ENCODE data around the gene SEMA4G. TPM values are rescaled to one million over a fixed set of nuclear protein-coding genes. Genes with fewer than 3 reads are reported as not detected.

The SEMA4G gene, protein sequence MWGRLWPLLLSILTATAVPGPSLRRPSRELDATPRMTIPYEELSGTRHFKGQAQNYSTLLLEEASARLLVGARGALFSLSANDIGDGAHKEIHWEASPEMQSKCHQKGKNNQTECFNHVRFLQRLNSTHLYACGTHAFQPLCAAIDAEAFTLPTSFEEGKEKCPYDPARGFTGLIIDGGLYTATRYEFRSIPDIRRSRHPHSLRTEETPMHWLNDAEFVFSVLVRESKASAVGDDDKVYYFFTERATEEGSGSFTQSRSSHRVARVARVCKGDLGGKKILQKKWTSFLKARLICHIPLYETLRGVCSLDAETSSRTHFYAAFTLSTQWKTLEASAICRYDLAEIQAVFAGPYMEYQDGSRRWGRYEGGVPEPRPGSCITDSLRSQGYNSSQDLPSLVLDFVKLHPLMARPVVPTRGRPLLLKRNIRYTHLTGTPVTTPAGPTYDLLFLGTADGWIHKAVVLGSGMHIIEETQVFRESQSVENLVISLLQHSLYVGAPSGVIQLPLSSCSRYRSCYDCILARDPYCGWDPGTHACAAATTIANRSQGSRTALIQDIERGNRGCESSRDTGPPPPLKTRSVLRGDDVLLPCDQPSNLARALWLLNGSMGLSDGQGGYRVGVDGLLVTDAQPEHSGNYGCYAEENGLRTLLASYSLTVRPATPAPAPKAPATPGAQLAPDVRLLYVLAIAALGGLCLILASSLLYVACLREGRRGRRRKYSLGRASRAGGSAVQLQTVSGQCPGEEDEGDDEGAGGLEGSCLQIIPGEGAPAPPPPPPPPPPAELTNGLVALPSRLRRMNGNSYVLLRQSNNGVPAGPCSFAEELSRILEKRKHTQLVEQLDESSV
- 17.5 TPM for total RNA-seq

DNA sequence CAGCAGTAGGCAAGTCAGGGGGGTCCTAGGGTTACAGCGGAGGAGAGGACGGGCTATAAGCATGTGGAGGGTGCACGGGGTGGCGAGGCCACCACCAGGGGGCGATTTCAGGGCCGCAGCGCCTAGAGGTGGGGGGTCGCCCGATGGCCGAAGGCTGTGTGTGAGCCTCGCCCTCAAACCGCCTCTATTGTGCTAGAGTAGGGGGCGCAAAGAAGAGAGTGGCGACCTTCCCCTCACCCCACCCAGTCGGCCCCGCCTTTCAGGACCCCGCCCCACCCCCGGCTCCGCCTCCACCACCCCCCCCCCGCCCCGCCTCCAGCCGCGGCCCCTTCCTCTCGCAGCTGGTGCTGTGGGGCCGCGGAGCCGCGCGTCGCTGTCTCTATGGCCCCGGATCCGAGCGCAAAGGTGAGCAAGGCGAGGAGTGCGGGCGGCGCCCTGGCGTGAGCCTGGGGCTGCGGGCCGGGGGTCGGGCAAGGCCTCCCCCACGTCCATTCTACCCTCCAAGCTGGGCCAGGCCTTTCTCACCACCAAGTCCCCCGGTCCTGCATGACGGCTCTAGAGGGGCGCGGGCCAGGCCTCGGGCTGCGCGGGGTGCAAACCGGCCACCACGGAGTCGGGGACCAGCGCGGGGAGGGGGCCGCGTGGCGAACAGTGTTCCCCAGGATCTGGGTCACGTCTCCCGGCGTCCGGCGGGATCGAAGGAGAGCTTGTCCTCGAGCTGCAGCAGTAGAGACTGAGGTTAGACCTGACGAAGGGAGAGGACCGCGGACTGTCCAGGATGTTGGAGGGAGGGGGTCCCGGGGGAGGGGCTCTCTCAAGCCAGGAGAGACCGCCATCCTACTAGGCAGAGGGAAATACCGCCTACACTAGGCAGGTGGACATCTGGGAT, at the start of gene SEMA4G:
TSS of gene SEMA4G (plus strand) at position 318 of the 889 bp plus-strand sequence. CDS start 3,409 bp downstream, outside the sequence.

DNA sequence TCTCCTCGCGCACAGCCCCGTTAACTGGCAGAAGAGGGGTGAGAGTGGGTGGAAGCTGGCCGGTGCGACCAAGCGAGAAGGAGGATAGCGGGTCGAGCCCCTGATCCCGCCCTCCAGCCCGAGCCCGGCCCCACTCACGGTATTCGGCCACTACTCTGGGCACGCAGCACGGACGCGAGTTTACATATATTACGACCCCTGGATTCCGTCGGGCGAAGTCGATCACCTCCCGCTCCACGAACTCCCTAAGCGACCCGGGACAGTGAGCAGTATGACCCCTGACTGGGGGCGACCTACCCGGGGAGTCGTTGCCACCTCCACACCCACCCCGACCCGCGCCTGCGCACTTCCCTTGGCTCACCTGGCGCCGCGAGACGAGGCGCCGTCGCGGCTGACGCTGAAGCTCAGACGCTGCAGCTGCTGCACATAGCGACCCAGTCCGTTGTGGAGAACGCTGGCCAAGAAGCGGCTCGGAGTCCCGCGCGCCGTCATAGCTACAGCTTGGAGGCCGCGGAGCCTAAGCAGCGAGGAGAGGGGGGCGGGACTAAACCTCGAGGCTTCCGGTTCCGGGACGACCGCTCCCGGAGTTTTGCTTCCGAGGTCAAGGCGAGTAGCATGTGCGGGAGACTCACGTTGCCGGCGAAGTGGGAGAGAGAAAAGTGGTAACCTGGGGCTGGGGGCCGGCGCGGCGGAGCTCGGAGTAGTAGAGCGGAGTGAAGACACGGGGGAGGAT, 17.8 kb downstream of the SEMA4G start, which contains the start of the genes MRPL43 and TWNK:
TSS of gene MRPL43 (minus strand) at position 546 of the 733 bp plus-strand sequence. CDS start at position 492, 54 bp downstream.
TSS of gene TWNK (plus strand) at position 592 of the 733 bp plus-strand sequence. CDS start 668 bp downstream, outside the sequence.

DNA sequence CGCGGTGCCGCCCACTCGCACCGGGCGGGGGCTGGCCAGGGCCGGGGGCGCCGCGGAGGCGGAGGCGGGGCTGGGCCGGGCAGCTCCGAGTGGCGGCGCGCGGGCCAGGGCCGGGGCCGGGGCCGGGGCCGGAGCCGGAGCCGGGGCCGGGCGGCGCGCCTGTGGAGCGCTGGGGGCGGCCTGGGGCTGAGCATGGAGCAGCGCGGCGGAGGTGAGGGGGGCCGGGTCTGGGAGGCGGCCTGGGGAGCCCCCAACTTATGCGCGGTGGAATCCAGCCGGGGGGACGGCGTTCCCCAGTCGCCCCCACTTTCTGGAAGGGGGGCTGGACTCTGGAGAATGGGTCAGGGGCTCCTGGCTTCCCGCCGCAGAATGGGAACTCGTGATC, 30.4 kb downstream of the SEMA4G start, which contains the start of gene LZTS2:
TSS of gene LZTS2 (plus strand) at position 67 of the 385 bp plus-strand sequence. CDS start 2,731 bp downstream, outside the sequence.

Small RNA genes lying within 50 kb of the gene (small RNA-seq; reads per million reads assigned to genes)
- gene MIR608, result not detected

Other genes starting within 250 kb of the SEMA4G start
- not detected for gene PAX2, start 223.9 kb upstream of the SEMA4G start, total RNA-seq
- 54.0 TPM for gene SLF2, start 56.5 kb upstream of the SEMA4G start, total RNA-seq
- gene MRPL43, start 18.0 kb downstream of the SEMA4G start, total RNA-seq, result 39.0 TPM
- 5.5 TPM for gene TWNK, start 18.0 kb downstream of the SEMA4G start, total RNA-seq
- gene LZTS2, start 30.3 kb downstream of the SEMA4G start, total RNA-seq, result 18.5 TPM
- 7.2 TPM for gene PDZD7, start 61.6 kb downstream of the SEMA4G start, total RNA-seq
- 37.4 TPM for gene SFXN3, start 61.7 kb downstream of the SEMA4G start, total RNA-seq
- 1.2 TPM for gene KAZALD1, start 92.5 kb downstream of the SEMA4G start, total RNA-seq
- gene TLX1, start 161.8 kb downstream of the SEMA4G start, total RNA-seq, result not detected